IMR-90 (cell line): Measurements from ENCODE around the gene MAN2A1.

Experiments
- MAZ ChIP-seq: IDR thresholded peaks from 2 replicates; pipeline ENCODE4 v1.6.1; 2012; ENCODE audit warnings: low read depth, mild to moderate bottlenecking, low read length, improper control_type of control experiment, moderate library complexity, borderline replicate concordance
- TF ChIP-seq, protein P1 (sequence below): conservative IDR thresholded peaks from 2 replicates; pipeline ENCODE4 v1.5.1; 2012; ENCODE audit warnings: mild to moderate bottlenecking, low read depth, low read length, improper control_type of control experiment

DNA sequence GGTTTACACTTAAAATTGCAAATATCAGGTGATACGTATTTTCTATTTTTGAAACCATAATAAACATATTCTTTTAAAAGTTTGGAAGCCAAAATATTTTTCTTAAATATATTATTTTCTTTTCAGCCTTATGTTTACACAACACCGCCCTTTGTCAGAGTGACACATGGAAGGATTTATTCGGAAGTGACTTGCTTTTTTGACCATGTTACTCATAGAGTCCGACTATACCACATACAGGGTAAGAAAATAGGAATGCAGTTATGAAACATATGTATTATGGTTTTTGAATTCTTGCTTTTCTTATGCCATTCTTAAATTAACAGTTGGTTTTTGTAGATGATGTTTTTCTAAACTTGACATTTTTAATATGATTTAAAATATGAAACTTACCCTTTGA lies 133.9 kb downstream of the MAN2A1 start:
- no peak for TF ChIP-seq MAZ
- TF ChIP-seq, protein P1, sequence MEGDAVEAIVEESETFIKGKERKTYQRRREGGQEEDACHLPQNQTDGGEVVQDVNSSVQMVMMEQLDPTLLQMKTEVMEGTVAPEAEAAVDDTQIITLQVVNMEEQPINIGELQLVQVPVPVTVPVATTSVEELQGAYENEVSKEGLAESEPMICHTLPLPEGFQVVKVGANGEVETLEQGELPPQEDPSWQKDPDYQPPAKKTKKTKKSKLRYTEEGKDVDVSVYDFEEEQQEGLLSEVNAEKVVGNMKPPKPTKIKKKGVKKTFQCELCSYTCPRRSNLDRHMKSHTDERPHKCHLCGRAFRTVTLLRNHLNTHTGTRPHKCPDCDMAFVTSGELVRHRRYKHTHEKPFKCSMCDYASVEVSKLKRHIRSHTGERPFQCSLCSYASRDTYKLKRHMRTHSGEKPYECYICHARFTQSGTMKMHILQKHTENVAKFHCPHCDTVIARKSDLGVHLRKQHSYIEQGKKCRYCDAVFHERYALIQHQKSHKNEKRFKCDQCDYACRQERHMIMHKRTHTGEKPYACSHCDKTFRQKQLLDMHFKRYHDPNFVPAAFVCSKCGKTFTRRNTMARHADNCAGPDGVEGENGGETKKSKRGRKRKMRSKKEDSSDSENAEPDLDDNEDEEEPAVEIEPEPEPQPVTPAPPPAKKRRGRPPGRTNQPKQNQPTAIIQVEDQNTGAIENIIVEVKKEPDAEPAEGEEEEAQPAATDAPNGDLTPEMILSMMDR: no peak
